PC-3 (cell line): ENCODE measurements around the gene KRT86. TPM values are rescaled to one million over a fixed set of nuclear protein-coding genes. Genes with fewer than 3 reads are reported as not detected.

Source experiments
- ATAC-seq: fragments of 200-7000 bp; cut with Tn5 transposase; 2 replicates; pipeline ENCODE4 v1.9.1; 2020; ENCODE audit warnings: mild to moderate bottlenecking, moderate library complexity
- Bru-seq: library from RNA; stranded (reverse); fragments of 400-500 nt; gene quantifications from one replicate; lab custom pipeline; 2021; lab: Mats Ljungman, UMichigan
- BruChase-seq, 2 experiments: library from RNA; stranded (reverse); fragments of 400-500 nt; gene quantifications; one replicate each; lab custom pipeline; 2021; lab: Mats Ljungman, UMichigan
- BruUV-seq: library from RNA; stranded (reverse); fragments of 400-500 nt; replicated peaks from 2 replicates; lab custom pipeline; 2021; lab: Mats Ljungman, UMichigan
- CTCF ChIA-PET: fragments of 300-600 bp; sonication (Branson Sonifier 250); formaldehyde crosslinking; loops from one replicate; lab custom pipeline; 2022; ENCODE audit warnings: antibody characterized with exemption; lab: Charles Lee
- POLR2A ChIA-PET: fragments of 300-600 bp; sonication (Branson Sonifier 250); formaldehyde crosslinking; loops from one replicate; lab custom pipeline; 2022; ENCODE audit warnings: antibody characterized with exemption; ENCODE audit not compliant: unreplicated experiment; lab: Charles Lee
- DNase-seq: peaks from one replicate; pipeline ENCODE4 v3.0.0-alpha.2; 2015
- H2AFZ ChIP-seq: fragments of 300-600 bp; sonication (generic); 2 replicates; pipeline ENCODE4 v1.6.0; 2016; ENCODE audit warnings: antibody characterized with exemption, low read length
- H3F3A ChIP-seq: fragments of 300-600 bp; sonication (generic); one replicate; pipeline ENCODE4 v1.6.0; 2017; ENCODE audit warnings: antibody characterized with exemption, low read length, control low read depth, mild to moderate bottlenecking; ENCODE audit not compliant: unreplicated experiment
- H3K27ac ChIP-seq: fragments of 300-600 bp; sonication (generic); 2 replicates; pipeline ENCODE4 v1.5.1; 2016; ENCODE audit warnings: mild to moderate bottlenecking, low read length
- H3K27me3 ChIP-seq: fragments of 300-600 bp; sonication (generic); 2 replicates; pipeline ENCODE4 v1.6.1; 2016; ENCODE audit warnings: low read length, mixed read lengths
- H3K36me3 ChIP-seq: fragments of 300-600 bp; sonication (generic); 2 replicates; pipeline ENCODE4 v1.6.1; 2016; ENCODE audit warnings: low read depth, mixed run types, low read length, mixed read lengths
- H3K4me1 ChIP-seq: fragments of 300-600 bp; sonication (generic); 2 replicates; pipeline ENCODE4 v1.5.1; 2016; ENCODE audit warnings: low read length; ENCODE audit not compliant: insufficient read depth
- H3K4me2 ChIP-seq: fragments of 300-600 bp; sonication (generic); 2 replicates; pipeline ENCODE4 v1.6.0; 2016; ENCODE audit warnings: low read length
- H3K4me3 ChIP-seq: fragments of 300-600 bp; sonication (generic); 2 replicates; pipeline ENCODE4 v1.5.1; 2016; ENCODE audit warnings: mild to moderate bottlenecking, low read length, mixed read lengths
- H3K79me2 ChIP-seq: fragments of 300-600 bp; sonication (generic); 2 replicates; pipeline ENCODE4 v1.6.1; 2017; ENCODE audit warnings: low read length, mixed read lengths
- H3K9ac ChIP-seq: fragments of 300-600 bp; sonication (generic); 2 replicates; pipeline ENCODE4 v1.6.0; 2016; ENCODE audit warnings: mild to moderate bottlenecking, low read length
- H3K9me2 ChIP-seq: fragments of 300-600 bp; sonication (generic); replicated peaks from 2 replicates; pipeline ENCODE4 v1.6.1; 2016; ENCODE audit warnings: mixed run types, low read length, mixed read lengths
- H3K9me3 ChIP-seq: fragments of 300-600 bp; sonication (generic); 2 replicates; pipeline ENCODE4 v1.6.1; 2016; ENCODE audit warnings: low read length, mixed read lengths
- H4K20me1 ChIP-seq: fragments of 300-600 bp; sonication (generic); 2 replicates; pipeline ENCODE4 v1.6.1; 2016; ENCODE audit warnings: low read length, mixed read lengths
- EZH2 ChIP-seq: fragments of 300-600 bp; sonication (generic); IDR thresholded peaks from one replicate; pipeline ENCODE4 v1.6.1; 2017; ENCODE audit warnings: antibody characterized with exemption, mild to moderate bottlenecking, low read length; ENCODE audit not compliant: unreplicated experiment
- EZH2phosphoT487 ChIP-seq: fragments of 300-600 bp; sonication (generic); IDR thresholded peaks from 2 replicates; pipeline ENCODE4 v1.6.1; 2018; ENCODE audit warnings: mild to moderate bottlenecking, antibody characterized with exemption, low read length, borderline replicate concordance
- intact Hi-C: fragments of 100-400 bp; cut with micrococcal nuclease; formaldehyde crosslinking; loops from 2 replicates; pipeline ENCODE4 v1.9.0; 2023
- long read RNA-seq: library from polyadenylated mRNA; unstranded; transcript quantifications from one replicate; pipeline ENCODE4 v2.0.0, GENCODE V29; 2021; ENCODE audit not compliant: unreplicated experiment
- total RNA-seq: library from RNA; depleted of rRNA; stranded (reverse); fragments of >200 nt; gene quantifications from 2 replicates; pipeline ENCODE4 v1.2.3, GENCODE V29; 2014; rRNA removed
- TF ChIP-seq, protein P1 (sequence below): fragments of 300-600 bp; sonication (generic); conservative IDR thresholded peaks from 2 replicates; pipeline ENCODE4 v1.5.1; 2017; ENCODE audit warnings: antibody characterized with exemption, low read depth, mild to moderate bottlenecking, low read length

The KRT86 gene
- 0.98 and 1.2 TPM in 2 replicates for total RNA-seq
- Bru-seq, nascent RNA = percentile 47 among the genes with signal in this experiment
- percentile 51 among the genes with signal in this experiment for BruChase-seq, experiment 1, labeled RNA remaining after a 6-hour chase
- percentile 41 among the genes with signal in this experiment for BruChase-seq, experiment 2, labeled RNA remaining after a 2-hour chase
- long read RNA-seq, partial matches to known transcripts = 1 of 9 reads
- long read RNA-seq, other reads (novel, unspliced or antisense) = 8 of 9 reads

DNA sequence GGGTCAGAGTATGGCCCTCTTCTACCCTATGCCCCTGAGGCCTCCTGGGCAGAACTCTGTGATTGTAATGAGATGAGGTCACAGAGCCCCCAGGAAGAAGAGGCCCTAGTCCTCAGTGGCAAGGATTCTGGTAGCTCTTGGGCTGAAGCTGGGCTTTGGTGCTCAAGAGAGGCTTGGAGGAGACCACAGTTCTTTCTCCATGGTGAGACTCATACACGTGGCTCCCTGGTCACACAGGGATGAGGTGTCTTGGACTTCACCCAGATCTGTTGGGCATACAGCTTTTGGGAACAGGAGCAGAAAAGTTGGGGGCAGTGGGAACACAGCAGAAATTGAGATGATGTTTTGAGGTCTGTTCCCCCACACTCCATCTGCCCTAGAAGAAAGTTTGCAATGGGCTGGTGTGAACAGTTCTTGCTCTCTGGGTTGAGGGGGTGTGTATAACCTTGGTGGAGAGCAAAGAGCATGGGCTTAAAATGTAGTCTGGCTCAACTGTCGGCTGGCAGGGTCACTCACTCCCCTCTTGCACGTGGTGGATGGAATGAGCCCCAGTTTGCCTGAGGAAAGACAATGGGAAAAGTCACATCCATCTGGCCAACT is at the start of gene KRT86:
TSS of gene KRT86 (plus strand) at position 125 of the 600 bp plus-strand sequence. CDS start 27,272 bp downstream, outside the sequence.
- Histone ChIP-seq H3K9ac (no peak within 1 kb of the TSS), H3F3A (peaks cover 4% of the 10 kb centered on the region), H3K4me1 (peaks cover 24% of the 10 kb centered on the region), H3K79me2 (peaks cover 3% of the 10 kb centered on the region; the same call in 1 of the 2 replicates), H3K9me2 (no peaks in the 10 kb centered on the region), H4K20me1 (no peaks in the 10 kb centered on the region), H2AFZ (no peak within 1 kb of the TSS), H3K27ac (no peak within 1 kb of the TSS), H3K4me2 (no peak within 1 kb of the TSS), H3K27me3 (no peaks in the 10 kb centered on the region), H3K36me3 (no peaks in the 10 kb centered on the region), H3K9me3 (no peaks in the 10 kb centered on the region), H3K4me3 (no peak within 1 kb of the TSS)
- ATAC-seq = no peak
- POLR2A ChIA-PET = no interaction called here
- intact Hi-C loops = no loop called here
- no peak for TF ChIP-seq EZH2
- TF ChIP-seq, protein P1, sequence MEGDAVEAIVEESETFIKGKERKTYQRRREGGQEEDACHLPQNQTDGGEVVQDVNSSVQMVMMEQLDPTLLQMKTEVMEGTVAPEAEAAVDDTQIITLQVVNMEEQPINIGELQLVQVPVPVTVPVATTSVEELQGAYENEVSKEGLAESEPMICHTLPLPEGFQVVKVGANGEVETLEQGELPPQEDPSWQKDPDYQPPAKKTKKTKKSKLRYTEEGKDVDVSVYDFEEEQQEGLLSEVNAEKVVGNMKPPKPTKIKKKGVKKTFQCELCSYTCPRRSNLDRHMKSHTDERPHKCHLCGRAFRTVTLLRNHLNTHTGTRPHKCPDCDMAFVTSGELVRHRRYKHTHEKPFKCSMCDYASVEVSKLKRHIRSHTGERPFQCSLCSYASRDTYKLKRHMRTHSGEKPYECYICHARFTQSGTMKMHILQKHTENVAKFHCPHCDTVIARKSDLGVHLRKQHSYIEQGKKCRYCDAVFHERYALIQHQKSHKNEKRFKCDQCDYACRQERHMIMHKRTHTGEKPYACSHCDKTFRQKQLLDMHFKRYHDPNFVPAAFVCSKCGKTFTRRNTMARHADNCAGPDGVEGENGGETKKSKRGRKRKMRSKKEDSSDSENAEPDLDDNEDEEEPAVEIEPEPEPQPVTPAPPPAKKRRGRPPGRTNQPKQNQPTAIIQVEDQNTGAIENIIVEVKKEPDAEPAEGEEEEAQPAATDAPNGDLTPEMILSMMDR = no peak
- no peak for TF ChIP-seq EZH2phosphoT487
- no peak for DNase-seq
- BruUV-seq = no TSS peak
- CTCF ChIA-PET = no interaction called here

DNA sequence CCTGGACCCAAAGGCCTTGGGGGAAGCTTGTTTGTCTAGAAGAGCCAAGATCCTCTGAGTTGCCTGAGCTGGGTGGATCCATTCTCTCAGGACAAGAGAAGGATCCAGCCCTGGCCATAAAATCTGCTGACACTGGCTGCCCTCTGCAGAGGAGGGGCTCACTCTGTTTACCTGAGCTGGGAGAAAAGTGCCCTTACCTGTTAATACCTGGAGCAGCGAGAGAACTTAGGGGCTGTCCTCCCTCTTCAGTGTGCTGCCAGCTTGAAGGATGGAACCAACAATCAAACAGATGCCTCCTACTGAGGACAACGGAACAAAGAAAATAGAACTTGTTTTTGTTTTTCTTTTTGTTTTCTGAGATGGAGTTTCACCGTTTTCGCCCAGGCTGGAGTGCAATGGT is 48.7 kb upstream of the KRT86 start:
- no peak overlapping the region for H3K4me2 ChIP-seq
- TF ChIP-seq EZH2phosphoT487 (no peak), EZH2 (no peak)
- TF ChIP-seq, protein P1 = no peak
- ChIA-PET CTCF (no interaction called here), POLR2A (no interaction called here)
- no peak overlapping the region for H3K27ac ChIP-seq
- no peaks in the 10 kb centered on the region for H3K27me3 ChIP-seq
- DNase-seq = no peak
- H3F3A ChIP-seq = peaks cover 4% of the 10 kb centered on the region
- H3K79me2 ChIP-seq = 0 out of 2 replicates have a peak, but pooled peaks cover 3% of the 10 kb centered on the region
- H2AFZ ChIP-seq = no peak overlapping the region
- intact Hi-C loops = no loop called here
- peaks cover 62% of the 10 kb centered on the region for H3K4me1 ChIP-seq
- H3K4me3 ChIP-seq = no peak overlapping the region
- no peaks in the 10 kb centered on the region for H4K20me1 ChIP-seq
- no peak overlapping the region for H3K9ac ChIP-seq
- H3K36me3 ChIP-seq = no peaks in the 10 kb centered on the region
- ATAC-seq = no peak
- no TSS peak for BruUV-seq
- no peaks in the 10 kb centered on the region for H3K9me2 ChIP-seq
- no peaks in the 10 kb centered on the region for H3K9me3 ChIP-seq

DNA sequence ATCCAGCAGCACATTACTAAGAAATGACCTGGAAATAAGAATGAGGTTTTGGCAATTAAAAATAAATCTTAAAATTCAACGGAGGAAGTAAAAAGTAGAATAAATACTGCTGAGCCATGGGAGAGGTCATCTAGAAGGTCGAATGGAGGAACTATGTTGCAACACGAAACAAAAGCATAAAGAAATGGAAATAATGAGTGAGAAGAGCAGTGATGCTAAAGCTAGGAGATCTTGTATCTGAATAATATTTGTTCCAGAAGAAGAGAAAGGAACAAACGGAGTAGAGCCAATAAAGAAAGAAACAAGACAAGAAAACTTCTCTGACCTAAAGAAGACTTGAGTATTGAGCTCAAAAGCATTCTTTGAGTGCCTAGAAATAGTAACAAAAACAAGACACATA is 48.0 kb upstream of the KRT86 start:
- H4K20me1 ChIP-seq = no peaks in the 10 kb centered on the region
- no peak overlapping the region for H2AFZ ChIP-seq
- no peaks in the 10 kb centered on the region for H3K36me3 ChIP-seq
- ChIA-PET POLR2A (interaction anchor here (0.7 kb wide), 1 partner anchor 34 kb away, joined by 6 read pairs; no protein-coding TSS in a partner anchor), CTCF (no interaction called here)
- H3K9ac ChIP-seq = no peak overlapping the region
- H3K9me3 ChIP-seq = no peaks in the 10 kb centered on the region
- no peaks in the 10 kb centered on the region for H3K9me2 ChIP-seq
- peaks cover 4% of the 10 kb centered on the region for H3F3A ChIP-seq
- no peak overlapping the region for H3K4me2 ChIP-seq
- BruUV-seq = no TSS peak
- peaks cover 9% of the 10 kb centered on the region; the same call in 1 of the 2 replicates for H3K79me2 ChIP-seq
- no peak for TF ChIP-seq EZH2
- TF ChIP-seq, protein P1 = no peak
- TF ChIP-seq EZH2phosphoT487 = no peak
- intact Hi-C loops = no loop called here
- H3K27me3 ChIP-seq = no peaks in the 10 kb centered on the region
- no peak overlapping the region for H3K27ac ChIP-seq
- no peak overlapping the region for H3K4me3 ChIP-seq
- H3K4me1 ChIP-seq = peaks cover 62% of the 10 kb centered on the region
- no peak for ATAC-seq
- no peak for DNase-seq
